ENCODE data around the gene TOMM7.

DNA sequence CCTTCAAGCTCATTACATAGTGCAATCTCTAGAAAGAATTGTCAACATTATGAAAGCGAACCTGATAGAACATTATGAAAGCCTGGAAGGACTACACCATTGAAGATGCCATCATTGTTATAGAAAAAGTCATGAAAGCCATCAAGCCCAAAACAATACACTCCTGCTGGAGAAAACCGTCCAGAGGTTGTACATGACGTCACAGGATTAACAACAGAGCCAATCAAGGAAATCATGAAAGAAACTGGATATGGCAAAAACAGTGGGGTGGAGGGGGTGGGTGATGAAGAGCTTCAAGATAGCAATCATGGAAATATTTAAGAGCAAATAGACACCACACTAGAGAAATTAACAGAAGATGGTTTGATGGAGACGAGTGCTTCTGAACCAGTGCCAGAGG, 45.7 kb downstream of the TOMM7 start:
- TF ChIP-seq EZH2phosphoT487 (IDR thresholded peaks at IDR 0.05; ENCODE audit: borderline replicate concordance) = no peak
- TF ChIP-seq, protein P1, sequence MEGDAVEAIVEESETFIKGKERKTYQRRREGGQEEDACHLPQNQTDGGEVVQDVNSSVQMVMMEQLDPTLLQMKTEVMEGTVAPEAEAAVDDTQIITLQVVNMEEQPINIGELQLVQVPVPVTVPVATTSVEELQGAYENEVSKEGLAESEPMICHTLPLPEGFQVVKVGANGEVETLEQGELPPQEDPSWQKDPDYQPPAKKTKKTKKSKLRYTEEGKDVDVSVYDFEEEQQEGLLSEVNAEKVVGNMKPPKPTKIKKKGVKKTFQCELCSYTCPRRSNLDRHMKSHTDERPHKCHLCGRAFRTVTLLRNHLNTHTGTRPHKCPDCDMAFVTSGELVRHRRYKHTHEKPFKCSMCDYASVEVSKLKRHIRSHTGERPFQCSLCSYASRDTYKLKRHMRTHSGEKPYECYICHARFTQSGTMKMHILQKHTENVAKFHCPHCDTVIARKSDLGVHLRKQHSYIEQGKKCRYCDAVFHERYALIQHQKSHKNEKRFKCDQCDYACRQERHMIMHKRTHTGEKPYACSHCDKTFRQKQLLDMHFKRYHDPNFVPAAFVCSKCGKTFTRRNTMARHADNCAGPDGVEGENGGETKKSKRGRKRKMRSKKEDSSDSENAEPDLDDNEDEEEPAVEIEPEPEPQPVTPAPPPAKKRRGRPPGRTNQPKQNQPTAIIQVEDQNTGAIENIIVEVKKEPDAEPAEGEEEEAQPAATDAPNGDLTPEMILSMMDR (conservative IDR thresholded peaks at IDR 0.05; ENCODE audit: low read length) = no peak
